ENCODE results near the gene NRXN3. TPM values are rescaled to one million over a fixed set of nuclear protein-coding genes. Genes with fewer than 3 reads are reported as not detected.

The NRXN3 gene
- total RNA-seq, 1 donor from 2014 or later, result 0.07 TPM

- no peak for DNase-seq (ENCODE audit: low read depth, low spot score)
These were observed 1027.3 kb downstream of the NRXN3 start for GRCh38 chr14:79197516-79197915.

- no peak for DNase-seq (ENCODE audit: low read depth, low spot score)
These were observed 1029.0 kb downstream of the NRXN3 start for GRCh38 chr14:79199217-79199616.

- DNase-seq (ENCODE audit: low read depth, low spot score), result no peak
These were observed 1031.5 kb downstream of the NRXN3 start for GRCh38 chr14:79201564-79202207.

GRCh38 chr14:79204591-79204990 is 1034.4 kb downstream of the NRXN3 start:
- no peak for DNase-seq (ENCODE audit: low read depth, low spot score)

GRCh38 chr14:79209418-79209817 is 1039.2 kb downstream of the NRXN3 start:
- DNase-seq (ENCODE audit: low read depth, low spot score), result no peak

GRCh38 chr14:79225815-79226214 is 1055.6 kb downstream of the NRXN3 start:
- DNase-seq (ENCODE audit: low read depth, low spot score), result no peak

GRCh38 chr14:79229383-79229909 is 1059.3 kb downstream of the NRXN3 start:
- no peak for DNase-seq (ENCODE audit: low read depth, low spot score)

- no peak for DNase-seq (ENCODE audit: low read depth, low spot score)
These were observed 1072.5 kb downstream of the NRXN3 start for GRCh38 chr14:79242666-79243065.

GRCh38 chr14:79246173-79246572 is 1076.0 kb downstream of the NRXN3 start:
- DNase-seq (ENCODE audit: low read depth, low spot score), result no peak

GRCh38 chr14:79248126-79248525 is 1078.0 kb downstream of the NRXN3 start:
- DNase-seq (ENCODE audit: low read depth, low spot score), result no peak

GRCh38 chr14:79248771-79249170 is 1078.6 kb downstream of the NRXN3 start:
- no peak for DNase-seq (ENCODE audit: low read depth, low spot score)

- DNase-seq (ENCODE audit: low read depth, low spot score), result no peak
These were observed 1081.1 kb downstream of the NRXN3 start for GRCh38 chr14:79251278-79251677.

GRCh38 chr14:79253576-79253975 is 1083.4 kb downstream of the NRXN3 start:
- no peak for DNase-seq (ENCODE audit: low read depth, low spot score)

GRCh38 chr14:79254069-79254775 is 1084.0 kb downstream of the NRXN3 start:
- no peak for DNase-seq (ENCODE audit: low read depth, low spot score)

GRCh38 chr14:79256380-79256779 is 1086.2 kb downstream of the NRXN3 start:
- DNase-seq (ENCODE audit: low read depth, low spot score), result no peak

- DNase-seq (ENCODE audit: low read depth, low spot score), result no peak
These were observed 1090.2 kb downstream of the NRXN3 start for GRCh38 chr14:79260406-79260805.

GRCh38 chr14:79265366-79265946 is 1095.3 kb downstream of the NRXN3 start:
- no peak for DNase-seq (ENCODE audit: low read depth, low spot score)

GRCh38 chr14:79270361-79270760 is 1100.2 kb downstream of the NRXN3 start:
- DNase-seq (ENCODE audit: low read depth, low spot score), result no peak

- DNase-seq (ENCODE audit: low read depth, low spot score), result no peak
These were observed 1100.9 kb downstream of the NRXN3 start for GRCh38 chr14:79271122-79271521.

GRCh38 chr14:79274641-79275291 is 1104.6 kb downstream of the NRXN3 start:
- DNase-seq (ENCODE audit: low read depth, low spot score), result no peak

GRCh38 chr14:79275292-79275655 is 1105.1 kb downstream of the NRXN3 start:
- no peak for DNase-seq (ENCODE audit: low read depth, low spot score)

- DNase-seq (ENCODE audit: low read depth, low spot score), result no peak
These were observed 1108.2 kb downstream of the NRXN3 start for GRCh38 chr14:79278286-79278797.

Measured in pulmonary artery endothelial cell (primary cell).